ENCODE results near the gene CLBA1. TPM values are rescaled to one million over a fixed set of nuclear protein-coding genes. Genes with fewer than 3 reads are reported as not detected.

Gene CLBA1
- total and polyA plus RNA-seq, 2 donors from 2014 or later = 13.2 to 22.6 TPM

- peak; percentile 85 to 92 (median 90) for DNase-seq
- Histone ChIP-seq H3K36me3 (ENCODE audit: control insufficient read depth in 2 of 3, insufficient read depth in 3 of 3, low read length in 3 of 3) (no peaks in the 10 kb centered on the region), H3K9me3 (ENCODE audit: control insufficient read depth in 2 of 3, insufficient read depth in 1 of 3, low read length in 3 of 3) (no peaks in the 10 kb centered on the region), H3K4me3 (ENCODE audit: low read length in 3 of 3) (peak within 1 kb of the TSS; percentile 20 to 55 (median 43)), H3K27me3 (ENCODE audit: control insufficient read depth, insufficient read depth, low read length) (peaks cover 2% of the 10 kb centered on the region), H3K27ac (ENCODE audit: low read depth in 2 of 2, low read length in 2 of 2) (no peak within 1 kb of the TSS), H3K9ac (ENCODE audit: low read length in 3 of 3) (peak within 1 kb of the TSS in 1 of 3 donors; percentile 34), H3K4me1 (ENCODE audit: control insufficient read depth in 2 of 3, insufficient read depth in 2 of 3, low read depth in 1 of 3, low read length in 3 of 3) (peaks cover 0 to 27% (median 5%) of the 10 kb centered on the region in 3 donors)
- intact Hi-C loops (cut with DNase I) = loop anchor here (10.0 kb wide), 1 partner anchor 67 kb away; no protein-coding TSS in a partner anchor
- no peak for TF ChIP-seq CTCF (IDR thresholded peaks at IDR 0.05; ENCODE audit: borderline replicate concordance, extremely low read depth, insufficient read depth)
- FAIRE-seq = no peak
These were observed 7.6 kb upstream of the CLBA1 start, which contains the start of gene AHNAK2 for GRCh38 chr14:104977681-104978653. Gene AHNAK2, minus strand, starts transcription at chr14:104978374. Its CDS starts 137 bp downstream, at chr14:104978237.

GRCh38 chr14:104978746-104979691, 6.6 kb upstream of the CLBA1 start:
- H3K9ac ChIP-seq (ENCODE audit: low read length in 3 of 3) = no peak overlapping the region
- no peaks in the 10 kb centered on the region for H3K36me3 ChIP-seq (ENCODE audit: control insufficient read depth in 2 of 3, insufficient read depth in 3 of 3, low read length in 3 of 3)
- H3K4me3 ChIP-seq (ENCODE audit: low read length in 3 of 3) = no peak overlapping the region
- no peak for TF ChIP-seq CTCF (IDR thresholded peaks at IDR 0.05; ENCODE audit: borderline replicate concordance, extremely low read depth, insufficient read depth)
- no peaks in the 10 kb centered on the region for H3K9me3 ChIP-seq (ENCODE audit: control insufficient read depth in 2 of 3, insufficient read depth in 1 of 3, low read length in 3 of 3)
- DNase-seq (peak in 2 of 5 donors; percentile 57 to 76), FAIRE-seq (no peak)
- no peak overlapping the region for H3K27ac ChIP-seq (ENCODE audit: low read depth in 2 of 2, low read length in 2 of 2)
- intact Hi-C loops (cut with DNase I) = loop anchor here (10.0 kb wide), 1 partner anchor 66 kb away; no protein-coding TSS in a partner anchor
- peaks cover 2% of the 10 kb centered on the region for H3K27me3 ChIP-seq (ENCODE audit: control insufficient read depth, insufficient read depth, low read length)
- peaks cover 0 to 27% (median 5%) of the 10 kb centered on the region in 3 donors for H3K4me1 ChIP-seq (ENCODE audit: control insufficient read depth in 2 of 3, insufficient read depth in 2 of 3, low read depth in 1 of 3, low read length in 3 of 3)

- Histone ChIP-seq H3K4me3 (ENCODE audit: low read length in 3 of 3) (no peak overlapping the region), H3K27ac (ENCODE audit: low read depth in 2 of 2, low read length in 2 of 2) (no peak overlapping the region), H3K36me3 (ENCODE audit: control insufficient read depth in 2 of 3, insufficient read depth in 3 of 3, low read length in 3 of 3) (no peaks in the 10 kb centered on the region), H3K9ac (ENCODE audit: low read length in 3 of 3) (no peak overlapping the region), H3K9me3 (ENCODE audit: control insufficient read depth in 2 of 3, insufficient read depth in 1 of 3, low read length in 3 of 3) (no peaks in the 10 kb centered on the region), H3K27me3 (ENCODE audit: control insufficient read depth, insufficient read depth, low read length) (peaks cover 2% of the 10 kb centered on the region), H3K4me1 (ENCODE audit: control insufficient read depth in 2 of 3, insufficient read depth in 2 of 3, low read depth in 1 of 3, low read length in 3 of 3) (peaks cover 0 to 24% (median 5%) of the 10 kb centered on the region in 3 donors)
- DNase-seq = peak; percentile 41 to 95 (median 57)
- no peak for TF ChIP-seq CTCF (IDR thresholded peaks at IDR 0.05; ENCODE audit: borderline replicate concordance, extremely low read depth, insufficient read depth)
- intact Hi-C loops (cut with DNase I) = loop anchor here (10.0 kb wide), 1 partner anchor 65 kb away; no protein-coding TSS in a partner anchor
- FAIRE-seq = no peak
These were observed 5.6 kb upstream of the CLBA1 start for GRCh38 chr14:104979758-104980610.
